ENCODE measurements around the gene CAMK2B.

- TF ChIP-seq, protein P1, sequence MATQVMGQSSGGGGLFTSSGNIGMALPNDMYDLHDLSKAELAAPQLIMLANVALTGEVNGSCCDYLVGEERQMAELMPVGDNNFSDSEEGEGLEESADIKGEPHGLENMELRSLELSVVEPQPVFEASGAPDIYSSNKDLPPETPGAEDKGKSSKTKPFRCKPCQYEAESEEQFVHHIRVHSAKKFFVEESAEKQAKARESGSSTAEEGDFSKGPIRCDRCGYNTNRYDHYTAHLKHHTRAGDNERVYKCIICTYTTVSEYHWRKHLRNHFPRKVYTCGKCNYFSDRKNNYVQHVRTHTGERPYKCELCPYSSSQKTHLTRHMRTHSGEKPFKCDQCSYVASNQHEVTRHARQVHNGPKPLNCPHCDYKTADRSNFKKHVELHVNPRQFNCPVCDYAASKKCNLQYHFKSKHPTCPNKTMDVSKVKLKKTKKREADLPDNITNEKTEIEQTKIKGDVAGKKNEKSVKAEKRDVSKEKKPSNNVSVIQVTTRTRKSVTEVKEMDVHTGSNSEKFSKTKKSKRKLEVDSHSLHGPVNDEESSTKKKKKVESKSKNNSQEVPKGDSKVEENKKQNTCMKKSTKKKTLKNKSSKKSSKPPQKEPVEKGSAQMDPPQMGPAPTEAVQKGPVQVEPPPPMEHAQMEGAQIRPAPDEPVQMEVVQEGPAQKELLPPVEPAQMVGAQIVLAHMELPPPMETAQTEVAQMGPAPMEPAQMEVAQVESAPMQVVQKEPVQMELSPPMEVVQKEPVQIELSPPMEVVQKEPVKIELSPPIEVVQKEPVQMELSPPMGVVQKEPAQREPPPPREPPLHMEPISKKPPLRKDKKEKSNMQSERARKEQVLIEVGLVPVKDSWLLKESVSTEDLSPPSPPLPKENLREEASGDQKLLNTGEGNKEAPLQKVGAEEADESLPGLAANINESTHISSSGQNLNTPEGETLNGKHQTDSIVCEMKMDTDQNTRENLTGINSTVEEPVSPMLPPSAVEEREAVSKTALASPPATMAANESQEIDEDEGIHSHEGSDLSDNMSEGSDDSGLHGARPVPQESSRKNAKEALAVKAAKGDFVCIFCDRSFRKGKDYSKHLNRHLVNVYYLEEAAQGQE (IDR thresholded peaks at IDR 0.05; ENCODE audit: low read depth): no peak
- TF ChIP-seq RAD21 (IDR thresholded peaks at IDR 0.05; ENCODE audit: low read depth) (no peak), CREB1 (IDR thresholded peaks at IDR 0.05; ENCODE audit: low read depth) (no peak), TAF1 (IDR thresholded peaks at IDR 0.05; ENCODE audit: low read depth) (no peak), MAX (IDR thresholded peaks at IDR 0.05) (no peak)
Measured at GRCh38 chr7:44330331-44330730, 4.9 kb upstream of the CAMK2B start.
